Thyroid gland (tissue), 4 donors: Measurements from ENCODE around the gene DHX16.

Source experiments
- CTCF ChIP-seq, 6 experiments: fragments of 200-600 bp in 3 of 6; fragments of 450-650 bp in 3 of 6; sonication (generic) in 3 of 6; IDR thresholded peaks; one replicate each; pipeline ENCODE4 v1.5.1; 2016 to 2019; ENCODE audit warnings: antibody characterized with exemption in 6 of 6, mild to moderate bottlenecking in 2 of 6, inconsistent platforms in 1 of 6, moderate library complexity in 1 of 6
- POLR2A ChIP-seq, 2 donors: fragments of 450-650 bp; IDR thresholded peaks; one replicate each; pipeline ENCODE4 v1.6.1; 2017; ENCODE audit warnings: antibody characterized with exemption in 2 of 2, mild to moderate bottlenecking in 2 of 2, moderate library complexity in 1 of 2

GRCh38 chr6:30625511-30625910 is 47.3 kb downstream of the DHX16 start:
- TF ChIP-seq CTCF (IDR thresholded peaks at IDR 0.05) (no peak), POLR2A (IDR thresholded peaks at IDR 0.05) (no peak)
